Fibroblast of pulmonary artery (primary cell): ENCODE data around the gene TOP1.
A peak's percentile ranks its signal among the peaks of the same experiment; 100 is the strongest.

Source experiments
- DNase-seq: peaks from one replicate; pipeline ENCODE4 v3.0.0-alpha.2; 2010; ENCODE audit warnings: low read depth
- H3K4me3 ChIP-seq: replicated peaks from 2 replicates; pipeline ENCODE4 v1.5.1; 2011; ENCODE audit warnings: low read depth, mild to moderate bottlenecking, control low read depth, low read length, moderate library complexity
- CTCF ChIP-seq: IDR thresholded peaks from 2 replicates; pipeline ENCODE4 v1.5.1; 2011; ENCODE audit warnings: mild to moderate bottlenecking, control low read depth, low read length, inconsistent platforms; ENCODE audit errors: missing control alignments

TOP1 gene

GRCh38 chr20:41029150-41029901, 704 bp downstream of the TOP1 start:
- TF ChIP-seq CTCF: no peak

GRCh38 chr20:41030061-41030460, 1.4 kb downstream of the TOP1 start:
- H3K4me3 ChIP-seq: peak overlapping the region; percentile 71
- no peak for DNase-seq
- no peak for TF ChIP-seq CTCF

More at GRCh38 chr20:41029150-41029901, 704 bp downstream of the TOP1 start:
- H3K4me3 ChIP-seq: peak overlapping the region; percentile 71
- no peak for DNase-seq

GRCh38 chr20:41030531-41031242, 2.1 kb downstream of the TOP1 start:
- H3K4me3 ChIP-seq: peak overlapping the region; percentile 71
- peak; percentile 65 for DNase-seq
- no peak for TF ChIP-seq CTCF

- H3K4me3 ChIP-seq: peak overlapping the region; percentile 71
- TF ChIP-seq CTCF: no peak
- DNase-seq: no peak
These were observed 2.6 kb downstream of the TOP1 start for GRCh38 chr20:41031243-41031619.

- peak overlapping the region; percentile 32 for H3K4me3 ChIP-seq
- TF ChIP-seq CTCF: no peak
- peak; percentile 29 for DNase-seq
These were observed 3.6 kb downstream of the TOP1 start for GRCh38 chr20:41032271-41032670.

GRCh38 chr20:41034239-41034638, 5.6 kb downstream of the TOP1 start:
- no peak for DNase-seq
- TF ChIP-seq CTCF: no peak
- H3K4me3 ChIP-seq: no peak overlapping the region

GRCh38 chr20:41035207-41035606, 6.6 kb downstream of the TOP1 start:
- DNase-seq: no peak
- H3K4me3 ChIP-seq: no peak overlapping the region
- TF ChIP-seq CTCF: no peak
